ENCODE results near the gene EDN3. TPM values are rescaled to one million over a fixed set of nuclear protein-coding genes. Genes with fewer than 3 reads are reported as not detected.
A peak's percentile ranks its signal among the peaks of the same experiment; 100 is the strongest.

EDN3 gene
- total and polyA plus RNA-seq, 9 of the 15 experiments (the other 6 are each of a cell fraction or from before 2014, with no cell fraction given) = not detected

DNA sequence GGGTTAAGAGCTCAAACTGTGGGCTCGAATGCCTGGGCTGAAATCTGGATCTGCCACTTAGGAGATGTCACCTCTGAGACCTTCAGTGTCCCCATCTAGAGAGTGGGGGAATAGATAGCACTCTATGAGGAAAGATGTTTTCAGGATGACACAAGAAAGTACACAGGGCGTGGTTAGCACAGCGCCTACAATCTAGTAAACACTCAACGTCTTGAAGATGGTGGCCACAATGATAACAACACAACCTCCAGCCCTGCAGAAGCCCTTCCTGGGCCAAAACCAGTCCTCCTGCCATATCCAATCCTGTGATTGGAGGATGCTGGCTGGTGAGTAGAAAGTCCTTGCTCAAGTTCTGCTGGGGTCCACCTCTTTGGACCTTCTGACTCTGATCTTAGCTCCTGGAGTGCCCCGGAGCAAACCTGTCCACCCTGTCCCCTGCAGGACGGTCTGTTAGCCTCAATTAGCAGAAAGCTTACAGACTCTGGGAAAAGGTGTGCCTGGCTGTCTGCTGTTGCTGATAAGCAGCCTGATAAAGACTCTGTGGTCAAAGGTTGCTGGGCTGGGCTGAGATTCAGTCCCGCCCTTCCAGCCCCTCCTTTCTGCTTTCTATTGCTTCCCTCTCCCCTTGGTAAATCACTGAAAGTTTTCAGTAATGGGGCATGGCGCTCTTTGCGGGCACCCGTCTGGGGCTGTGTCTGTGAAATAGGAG is 8.2 kb downstream of the EDN3 start (continued):
- TF ChIP-seq, protein P1, sequence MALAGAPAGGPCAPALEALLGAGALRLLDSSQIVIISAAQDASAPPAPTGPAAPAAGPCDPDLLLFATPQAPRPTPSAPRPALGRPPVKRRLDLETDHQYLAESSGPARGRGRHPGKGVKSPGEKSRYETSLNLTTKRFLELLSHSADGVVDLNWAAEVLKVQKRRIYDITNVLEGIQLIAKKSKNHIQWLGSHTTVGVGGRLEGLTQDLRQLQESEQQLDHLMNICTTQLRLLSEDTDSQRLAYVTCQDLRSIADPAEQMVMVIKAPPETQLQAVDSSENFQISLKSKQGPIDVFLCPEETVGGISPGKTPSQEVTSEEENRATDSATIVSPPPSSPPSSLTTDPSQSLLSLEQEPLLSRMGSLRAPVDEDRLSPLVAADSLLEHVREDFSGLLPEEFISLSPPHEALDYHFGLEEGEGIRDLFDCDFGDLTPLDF (CRISPR knock-in tag; IDR thresholded peaks at IDR 0.05) = no peak
- no peak for TF ChIP-seq CBX2 (IDR thresholded peaks at IDR 0.05; ENCODE audit: insufficient read depth, low read length, poor library complexity, severe bottlenecking)
- no peak for TF ChIP-seq NR2C1 (IDR thresholded peaks at IDR 0.05)
- TF ChIP-seq NR2C1 (tag; IDR thresholded peaks at IDR 0.05) = 0 out of 2 replicates have a peak, but pooled peaks have one; percentile 29
- TF ChIP-seq, protein P2, sequence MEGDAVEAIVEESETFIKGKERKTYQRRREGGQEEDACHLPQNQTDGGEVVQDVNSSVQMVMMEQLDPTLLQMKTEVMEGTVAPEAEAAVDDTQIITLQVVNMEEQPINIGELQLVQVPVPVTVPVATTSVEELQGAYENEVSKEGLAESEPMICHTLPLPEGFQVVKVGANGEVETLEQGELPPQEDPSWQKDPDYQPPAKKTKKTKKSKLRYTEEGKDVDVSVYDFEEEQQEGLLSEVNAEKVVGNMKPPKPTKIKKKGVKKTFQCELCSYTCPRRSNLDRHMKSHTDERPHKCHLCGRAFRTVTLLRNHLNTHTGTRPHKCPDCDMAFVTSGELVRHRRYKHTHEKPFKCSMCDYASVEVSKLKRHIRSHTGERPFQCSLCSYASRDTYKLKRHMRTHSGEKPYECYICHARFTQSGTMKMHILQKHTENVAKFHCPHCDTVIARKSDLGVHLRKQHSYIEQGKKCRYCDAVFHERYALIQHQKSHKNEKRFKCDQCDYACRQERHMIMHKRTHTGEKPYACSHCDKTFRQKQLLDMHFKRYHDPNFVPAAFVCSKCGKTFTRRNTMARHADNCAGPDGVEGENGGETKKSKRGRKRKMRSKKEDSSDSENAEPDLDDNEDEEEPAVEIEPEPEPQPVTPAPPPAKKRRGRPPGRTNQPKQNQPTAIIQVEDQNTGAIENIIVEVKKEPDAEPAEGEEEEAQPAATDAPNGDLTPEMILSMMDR (IDR thresholded peaks at IDR 0.05 in 2 of 3, conservative IDR thresholded peaks at IDR 0.05 in 1 of 3; ENCODE audit: insufficient read depth in 2 of 3, low read depth in 1 of 3, low read length in 3 of 3) = no peak
- no peak for TF ChIP-seq RB1 (IDR thresholded peaks at IDR 0.05; ENCODE audit: low read depth)
- TF ChIP-seq, protein P3, sequence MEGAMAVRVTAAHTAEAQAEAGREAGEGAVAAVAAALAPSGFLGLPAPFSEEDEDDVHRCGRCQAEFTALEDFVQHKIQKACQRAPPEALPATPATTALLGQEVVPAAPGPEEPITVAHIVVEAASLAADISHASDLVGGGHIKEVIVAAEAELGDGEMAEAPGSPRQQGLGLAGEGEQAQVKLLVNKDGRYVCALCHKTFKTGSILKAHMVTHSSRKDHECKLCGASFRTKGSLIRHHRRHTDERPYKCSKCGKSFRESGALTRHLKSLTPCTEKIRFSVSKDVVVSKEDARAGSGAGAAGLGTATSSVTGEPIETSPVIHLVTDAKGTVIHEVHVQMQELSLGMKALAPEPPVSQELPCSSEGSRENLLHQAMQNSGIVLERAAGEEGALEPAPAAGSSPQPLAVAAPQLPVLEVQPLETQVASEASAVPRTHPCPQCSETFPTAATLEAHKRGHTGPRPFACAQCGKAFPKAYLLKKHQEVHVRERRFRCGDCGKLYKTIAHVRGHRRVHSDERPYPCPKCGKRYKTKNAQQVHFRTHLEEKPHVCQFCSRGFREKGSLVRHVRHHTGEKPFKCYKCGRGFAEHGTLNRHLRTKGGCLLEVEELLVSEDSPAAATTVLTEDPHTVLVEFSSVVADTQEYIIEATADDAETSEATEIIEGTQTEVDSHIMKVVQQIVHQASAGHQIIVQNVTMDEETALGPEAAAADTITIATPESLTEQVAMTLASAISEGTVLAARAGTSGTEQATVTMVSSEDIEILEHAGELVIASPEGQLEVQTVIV (CRISPR knock-in tag; IDR thresholded peaks at IDR 0.05; ENCODE audit: borderline replicate concordance) = no peak
- TF ChIP-seq ERF (CRISPR knock-in tag; IDR thresholded peaks at IDR 0.05) = no peak
- peak in 1 of 2 experiments; percentile 65; a peak in 1 of 4 replicates for TF ChIP-seq RCOR1 (IDR thresholded peaks at IDR 0.05; ENCODE audit: borderline replicate concordance in 1 of 2, low read depth in 2 of 2, low read length in 2 of 2)
- TF ChIP-seq, protein P4, sequence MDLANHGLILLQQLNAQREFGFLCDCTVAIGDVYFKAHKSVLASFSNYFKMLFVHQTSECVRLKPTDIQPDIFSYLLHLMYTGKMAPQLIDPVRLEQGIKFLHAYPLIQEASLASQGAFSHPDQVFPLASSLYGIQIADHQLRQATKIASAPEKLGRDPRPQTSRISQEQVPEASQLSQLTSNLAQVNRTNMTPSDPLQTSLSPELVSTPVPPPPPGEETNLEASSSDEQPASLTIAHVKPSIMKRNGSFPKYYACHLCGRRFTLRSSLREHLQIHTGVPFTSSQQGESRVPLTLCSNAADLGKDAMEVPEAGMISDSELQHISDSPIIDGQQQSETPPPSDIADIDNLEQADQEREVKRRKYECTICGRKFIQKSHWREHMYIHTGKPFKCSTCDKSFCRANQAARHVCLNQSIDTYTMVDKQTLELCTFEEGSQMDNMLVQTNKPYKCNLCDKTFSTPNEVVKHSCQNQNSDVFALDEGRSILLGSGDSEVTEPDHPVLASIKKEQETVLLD (IDR thresholded peaks at IDR 0.05) = no peak
- TF ChIP-seq ARID2 (IDR thresholded peaks at IDR 0.05) = no peak
- no peak for TF ChIP-seq CTBP1 (IDR thresholded peaks at IDR 0.05; ENCODE audit: borderline replicate concordance)
- TF ChIP-seq SLC30A9 (CRISPR knock-in tag; IDR thresholded peaks at IDR 0.05) = no peak
- no peak for TF ChIP-seq ZNF347 (CRISPR knock-in tag; IDR thresholded peaks at IDR 0.05; ENCODE audit: low read depth)
- no peak for TF ChIP-seq ZFPM2 (CRISPR knock-in tag; IDR thresholded peaks at IDR 0.05)
- TF ChIP-seq, protein P5, sequence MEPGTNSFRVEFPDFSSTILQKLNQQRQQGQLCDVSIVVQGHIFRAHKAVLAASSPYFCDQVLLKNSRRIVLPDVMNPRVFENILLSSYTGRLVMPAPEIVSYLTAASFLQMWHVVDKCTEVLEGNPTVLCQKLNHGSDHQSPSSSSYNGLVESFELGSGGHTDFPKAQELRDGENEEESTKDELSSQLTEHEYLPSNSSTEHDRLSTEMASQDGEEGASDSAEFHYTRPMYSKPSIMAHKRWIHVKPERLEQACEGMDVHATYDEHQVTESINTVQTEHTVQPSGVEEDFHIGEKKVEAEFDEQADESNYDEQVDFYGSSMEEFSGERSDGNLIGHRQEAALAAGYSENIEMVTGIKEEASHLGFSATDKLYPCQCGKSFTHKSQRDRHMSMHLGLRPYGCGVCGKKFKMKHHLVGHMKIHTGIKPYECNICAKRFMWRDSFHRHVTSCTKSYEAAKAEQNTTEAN (CRISPR knock-in tag; IDR thresholded peaks at IDR 0.05) = no peak
- TF ChIP-seq TCF3 (CRISPR knock-in tag; IDR thresholded peaks at IDR 0.05) = 0 out of 2 replicates have a peak, but pooled peaks have one; percentile 18
- no peak for TF ChIP-seq ZSCAN29 (IDR thresholded peaks at IDR 0.05)
- no peak for TF ChIP-seq SREBF1 (IDR thresholded peaks at IDR 0.05; ENCODE audit: borderline replicate concordance, low read depth, low read length)
- no peak for TF ChIP-seq CCNT2 (IDR thresholded peaks at IDR 0.05; ENCODE audit: borderline replicate concordance, extremely low read depth, insufficient read length, low read depth, low read length)

All from K562 (cell line).